ENCODE measurements around the gene DNM1.

GRCh38 chr9:128254362-128254761 is 51.2 kb downstream of the DNM1 start:
- TF ChIP-seq POLR2A (IDR thresholded peaks at IDR 0.05): no peak
- TF ChIP-seq CTCF (IDR thresholded peaks at IDR 0.05): no peak

Data from thyroid gland (tissue), 4 donors.